Right ventricle myocardium inferior (tissue), 1 donor: Measurements from ENCODE around the gene COPZ2. TPM values are rescaled to one million over a fixed set of nuclear protein-coding genes. Genes with fewer than 3 reads are reported as not detected.
"Not testable (repeated sequence)": the region's sequence is repeated elsewhere in the genome, so short reads cannot be mapped to it uniquely, and the experiment has no call there.

Experiments
- ATAC-seq: fragments of 200-7000 bp; cut with Tn5 transposase; one replicate; pipeline ENCODE4 v1.9.1; 2020; ENCODE audit warnings: mild to moderate bottlenecking, moderate library complexity
- DNase-seq: peaks from one replicate; pipeline ENCODE4 v3.0.0; 2021; ENCODE audit errors: missing footprints
- intact Hi-C: fragments of 100-400 bp; cut with DNase I; formaldehyde crosslinking; loops from one replicate; pipeline ENCODE4 v1.11.0; 2022
- long read RNA-seq: library from polyadenylated mRNA; unstranded; transcript quantifications from one replicate; pipeline ENCODE4 v2.0.0, GENCODE V29; 2021
- total RNA-seq: library from RNA; stranded (reverse); fragmentation: NEBNext Ultra II Directional; extraction: Animal tissue kit (Norgen Biotek cat#: 25700); gene quantifications from one replicate; pipeline ENCODE4 v1.2.1, GENCODE V29; 2021
- donor health status: DM: no; HTN: yes; CAD: no; lungs with severe emphysema.

Gene COPZ2
- total RNA-seq = 52.9 TPM
- long read RNA-seq, transcript COPZ2-210 (9 exons, 895 nt) = major isoform, 16 of 24 reads
- long read RNA-seq, partial matches to known transcripts = 4 of 24 reads
- long read RNA-seq, other reads (novel, unspliced or antisense) = 4 of 24 reads

DNA sequence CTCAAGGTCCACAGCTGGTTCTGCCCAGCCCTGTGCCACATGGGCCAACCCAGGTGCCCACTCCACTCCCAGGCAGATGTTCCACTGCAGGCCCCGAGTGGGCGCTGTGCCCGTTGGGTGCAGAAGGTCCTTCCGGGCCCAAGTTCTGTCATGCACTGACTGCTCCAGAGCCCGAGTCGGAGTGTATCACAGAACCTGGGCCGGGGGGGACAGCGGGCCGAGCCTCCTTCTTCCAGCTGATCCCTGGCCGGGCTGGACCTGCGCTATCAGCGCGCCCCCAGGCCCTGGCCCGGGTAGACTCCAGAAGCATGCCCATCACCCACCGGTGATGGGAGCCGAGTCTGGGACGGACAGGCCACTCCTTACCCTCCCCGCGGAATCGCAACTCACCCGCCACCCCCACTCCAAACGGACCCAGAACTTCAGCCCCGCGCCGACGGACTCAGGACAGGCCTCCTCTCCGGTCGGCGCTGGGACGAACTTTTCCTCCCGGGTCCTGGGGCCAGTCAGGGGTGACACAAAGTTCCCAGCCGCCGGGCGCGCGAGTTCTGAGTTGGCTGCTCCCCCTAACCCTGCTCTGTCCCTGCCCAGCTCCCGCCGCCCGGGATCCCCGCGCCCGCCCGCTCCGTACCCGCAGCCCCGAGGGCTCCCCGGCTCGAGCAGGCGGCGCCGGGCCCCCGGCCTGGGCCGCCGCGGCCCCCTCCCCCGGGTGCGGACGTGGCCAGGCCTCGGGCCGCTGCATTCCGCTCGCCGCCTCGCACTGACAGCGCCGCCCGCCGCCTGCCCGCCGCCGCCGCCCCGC lies at the start of gene COPZ2:
Gene COPZ2 (minus strand): TSS at position 762 of the 802 bp plus-strand sequence. CDS start 20 bp downstream, at position 742.
- DNase-seq (peak; percentile 84), ATAC-seq (peak; percentile 87)
- intact Hi-C loops = no loop called here

- ATAC-seq (no peak), DNase-seq (no peak)
- intact Hi-C loops = no loop called here
These were observed 47.3 kb upstream of the COPZ2 start for GRCh38 chr17:48084932-48085331.

DNA sequence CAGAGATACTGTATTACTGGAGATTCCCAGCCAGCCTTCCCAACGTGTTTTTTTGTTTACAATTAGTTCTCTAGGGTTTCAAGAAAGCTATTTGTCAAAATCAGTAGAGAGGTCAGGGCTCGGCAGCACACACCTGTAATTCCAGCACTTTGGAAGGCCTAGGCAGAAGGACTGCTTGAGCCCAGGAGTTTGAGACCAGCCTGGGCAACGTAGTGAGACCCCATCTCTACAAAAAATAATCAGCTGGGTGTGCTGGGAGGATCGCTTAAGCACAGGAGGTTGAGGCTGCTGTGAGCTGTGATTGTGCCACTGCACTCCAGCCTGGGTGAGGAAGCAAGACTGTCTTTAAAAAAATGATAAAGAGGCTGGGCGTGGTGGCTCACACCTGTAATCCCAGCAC lies 44.3 kb upstream of the COPZ2 start:
- ATAC-seq (no peak), DNase-seq (no peak)
- intact Hi-C loops = no loop called here

DNA sequence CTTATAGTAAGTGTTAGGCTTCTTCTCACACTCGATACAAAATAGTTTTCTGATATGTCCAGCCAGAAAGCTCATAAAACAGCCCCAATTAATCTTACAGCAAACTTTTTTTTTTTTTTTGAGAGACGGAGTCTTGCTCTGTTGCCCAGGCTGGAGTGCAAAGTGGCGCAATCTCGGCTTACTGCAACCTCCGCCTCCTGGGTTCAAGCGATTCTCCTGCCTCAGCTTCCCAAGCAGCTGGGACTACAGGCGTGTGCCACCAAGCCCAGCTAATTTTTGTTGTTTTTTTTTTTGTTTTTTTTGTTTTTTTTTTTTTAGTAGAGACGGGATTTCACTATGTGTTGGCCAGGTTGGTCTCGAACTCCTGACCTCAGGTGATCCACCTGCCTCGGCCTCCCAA lies 39.6 kb upstream of the COPZ2 start:
- ATAC-seq, DNase-seq: not testable (repeated sequence)
- intact Hi-C loops = loop anchor here (10.0 kb wide), 1 partner anchor 102 kb away; the partner anchor contains the start of gene CDK5RAP3

DNA sequence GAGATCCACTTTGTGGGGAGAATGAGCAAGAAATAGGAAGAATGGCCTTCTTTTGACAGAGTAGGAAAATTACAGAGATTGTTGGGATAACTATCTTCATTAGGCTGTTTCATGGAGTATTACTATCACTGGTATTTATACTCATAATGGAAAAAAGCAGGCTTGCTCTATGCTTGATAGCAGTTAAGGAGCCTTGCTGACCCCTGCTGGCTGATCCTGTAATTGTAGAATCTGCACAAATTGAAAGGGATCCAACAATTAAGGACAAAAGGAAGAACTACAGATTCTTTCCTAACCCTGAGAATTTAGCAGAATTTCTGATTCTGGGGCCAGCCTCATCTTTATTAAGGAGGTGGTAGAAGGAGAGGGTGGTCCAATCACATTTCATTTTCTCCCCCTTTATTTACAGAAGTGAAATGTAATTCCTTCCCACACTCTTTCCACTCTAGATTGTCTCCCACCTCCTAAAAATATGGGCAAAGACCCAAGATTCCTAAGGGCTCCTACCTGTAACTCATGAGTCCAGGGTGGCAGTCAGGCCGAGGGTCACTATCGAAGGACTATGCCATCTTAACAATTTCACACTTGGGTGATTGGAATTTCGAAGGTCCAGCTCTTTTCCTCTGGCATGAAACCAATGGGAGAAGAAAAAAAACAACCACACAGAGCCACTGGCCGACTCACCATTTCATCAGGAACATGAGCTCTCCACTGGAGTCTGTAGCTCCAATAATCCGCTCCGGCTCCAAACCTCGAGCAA lies 36.9 kb upstream of the COPZ2 start:
- no peak for DNase-seq
- peak; percentile 73 for ATAC-seq
- intact Hi-C loops = loop anchor here (1.0 to 10.0 kb wide), 3 partner anchors 48 to 100 kb away; partner anchors contain the start of gene CDK5RAP3

GRCh38 chr17:48073566-48074094 lies 36.0 kb upstream of the COPZ2 start:
- intact Hi-C loops = loop anchor here (1.0 to 10.0 kb wide), 3 partner anchors 47 to 99 kb away; partner anchors contain the start of gene CDK5RAP3
- not testable (repeated sequence) for DNase-seq, ATAC-seq

DNA sequence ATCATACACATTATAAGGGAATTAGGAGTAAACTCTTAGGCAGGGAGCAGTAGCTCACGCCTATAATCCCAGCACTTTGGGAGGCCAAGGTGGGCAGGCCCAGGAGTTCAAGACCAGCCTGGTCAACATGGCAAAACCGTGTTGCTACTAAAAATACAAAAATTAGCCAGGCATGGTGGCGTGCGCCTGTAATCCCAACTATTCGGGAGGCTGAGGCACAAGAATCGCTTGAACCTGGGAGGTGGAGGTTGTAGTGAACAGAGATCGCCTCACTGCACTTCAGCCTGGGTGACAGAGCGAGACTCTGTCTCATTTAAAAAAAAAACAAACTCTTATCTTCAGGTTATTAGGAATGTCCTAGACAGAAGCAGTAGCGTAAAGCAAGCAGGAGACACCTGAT lies 35.2 kb upstream of the COPZ2 start:
- ATAC-seq, DNase-seq: not testable (repeated sequence)
- intact Hi-C loops = loop anchor here (5.0 to 10.0 kb wide), 2 partner anchors 59 to 98 kb away; partner anchors contain the start of gene CDK5RAP3

GRCh38 chr17:48071654-48072053 lies 34.1 kb upstream of the COPZ2 start:
- DNase-seq = no peak
- intact Hi-C loops = loop anchor here (5.0 to 10.0 kb wide), 2 partner anchors 61 to 97 kb away; partner anchors contain the start of gene CDK5RAP3
- ATAC-seq = no peak

GRCh38 chr17:48070195-48070594 lies 32.6 kb upstream of the COPZ2 start:
- ATAC-seq (no peak), DNase-seq (no peak)
- intact Hi-C loops = loop anchor here (5.0 to 10.0 kb wide), 2 partner anchors 62 to 95 kb away; partner anchors contain the start of gene CDK5RAP3

DNA sequence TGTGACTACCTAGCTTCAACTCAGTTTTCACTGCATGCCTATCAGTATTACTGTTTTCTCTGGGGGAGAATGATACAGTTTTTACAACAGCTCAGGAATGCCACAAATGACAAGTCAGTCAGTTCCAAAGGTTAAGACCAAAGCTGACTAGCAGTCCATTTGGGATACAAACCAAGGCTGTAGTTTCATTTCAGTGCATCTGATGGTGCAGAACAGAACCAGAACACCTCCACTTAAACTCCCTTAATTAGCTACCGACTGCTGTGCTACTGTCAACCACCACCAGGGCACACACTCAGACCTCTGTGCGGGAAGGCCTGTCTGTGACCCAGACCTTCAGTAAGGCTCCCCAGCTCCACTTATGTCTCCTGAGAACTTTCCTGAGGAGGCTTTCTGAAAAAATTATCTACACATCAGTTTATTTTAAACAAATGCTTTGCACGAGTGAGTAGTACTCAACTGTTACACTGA lies 30.9 kb upstream of the COPZ2 start:
- intact Hi-C loops = no loop called here
- no peak for DNase-seq
- no peak for ATAC-seq

DNA sequence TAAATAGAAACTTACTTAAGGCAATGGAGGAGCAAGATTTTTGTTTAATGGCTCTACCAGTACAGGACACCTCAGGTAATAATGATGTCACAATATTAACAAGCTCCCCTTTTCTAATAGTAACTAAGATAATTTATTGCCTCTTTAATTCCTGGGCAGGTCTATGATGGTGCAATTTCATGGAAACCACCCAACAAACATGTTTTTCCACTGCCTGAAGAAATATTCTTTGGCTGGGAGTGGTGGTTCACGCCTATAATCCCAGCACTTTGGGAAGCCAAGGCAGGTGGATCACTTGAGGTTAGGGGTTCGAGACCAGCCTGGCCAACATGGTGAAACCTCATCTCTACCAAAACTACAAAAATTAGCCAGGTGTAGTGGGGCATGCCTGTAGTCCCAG lies 30.2 kb upstream of the COPZ2 start:
- ATAC-seq, DNase-seq, intact Hi-C loops: not testable (repeated sequence)

- intact Hi-C loops = no loop called here
- DNase-seq (no peak), ATAC-seq (no peak)
These were observed 29.6 kb upstream of the COPZ2 start for GRCh38 chr17:48067245-48067644.

- intact Hi-C loops = no loop called here
- no peak for ATAC-seq
These were observed 29.1 kb upstream of the COPZ2 start for GRCh38 chr17:48066656-48067055.

DNA sequence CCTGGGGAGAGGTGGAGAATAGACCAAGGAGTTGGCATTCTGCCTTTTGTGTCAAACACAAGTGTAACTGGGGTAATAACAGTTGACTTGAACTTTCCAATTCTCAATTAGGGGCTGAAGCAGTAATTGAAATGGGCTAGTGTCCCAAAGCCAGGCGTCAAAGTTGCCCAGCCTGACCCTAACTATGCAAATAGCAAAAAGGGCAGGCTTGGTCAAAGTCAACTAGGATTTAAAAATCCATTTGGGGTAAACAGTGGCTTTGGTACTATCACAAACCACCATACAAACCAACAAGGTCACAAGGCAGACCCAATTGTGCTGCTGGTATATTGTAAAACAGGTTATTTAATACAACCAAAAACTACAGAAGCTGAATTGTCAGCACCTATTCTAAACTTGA lies 28.6 kb upstream of the COPZ2 start:
- no peak for ATAC-seq
- DNase-seq = no peak
- intact Hi-C loops = no loop called here

More at GRCh38 chr17:48066656-48067055, 29.1 kb upstream of the COPZ2 start:
- no peak for DNase-seq

GRCh38 chr17:48064638-48065037 lies 27.0 kb upstream of the COPZ2 start:
- DNase-seq = no peak
- no peak for ATAC-seq
- intact Hi-C loops = no loop called here

- intact Hi-C loops = no loop called here
- DNase-seq (no peak), ATAC-seq (no peak)
These were observed 24.7 kb upstream of the COPZ2 start for GRCh38 chr17:48062273-48062672.

- no peak for DNase-seq
- intact Hi-C loops = no loop called here
- no peak for ATAC-seq
These were observed 22.7 kb upstream of the COPZ2 start for GRCh38 chr17:48060249-48060648.

- DNase-seq (no peak), ATAC-seq (no peak)
- intact Hi-C loops = no loop called here
These were observed 21.6 kb upstream of the COPZ2 start for GRCh38 chr17:48059125-48059668.
